ENCODE data around the gene GLA.

DNA sequence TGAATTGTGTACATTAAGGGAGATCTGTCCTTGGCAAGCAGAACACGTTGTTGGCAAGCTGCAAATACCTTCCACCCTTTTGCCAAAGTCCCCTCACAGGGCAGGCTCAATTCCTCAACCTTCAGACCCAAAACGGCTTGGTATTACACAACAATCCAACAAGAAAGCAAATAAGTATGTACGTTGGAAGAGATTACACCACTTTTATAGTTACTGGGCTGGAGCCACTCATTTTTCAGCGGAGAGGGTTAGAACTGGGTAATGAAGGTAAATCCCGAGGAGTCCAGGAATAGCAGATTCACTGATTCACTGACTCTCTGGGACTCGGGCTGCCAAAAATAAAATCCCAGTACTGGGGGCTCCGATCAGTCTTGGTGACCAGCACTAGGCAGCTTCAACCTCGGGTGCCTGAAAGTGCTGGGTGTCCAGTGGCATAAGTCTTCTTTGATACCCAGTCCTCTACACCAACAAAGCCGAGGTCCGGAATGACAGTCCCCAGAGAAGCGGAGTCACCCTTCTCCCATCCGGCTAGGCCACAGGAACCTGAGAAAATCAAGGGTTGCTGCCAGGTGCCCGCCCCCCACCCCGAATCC lies 59.8 kb downstream of the GLA start:
- TF ChIP-seq, protein P1, sequence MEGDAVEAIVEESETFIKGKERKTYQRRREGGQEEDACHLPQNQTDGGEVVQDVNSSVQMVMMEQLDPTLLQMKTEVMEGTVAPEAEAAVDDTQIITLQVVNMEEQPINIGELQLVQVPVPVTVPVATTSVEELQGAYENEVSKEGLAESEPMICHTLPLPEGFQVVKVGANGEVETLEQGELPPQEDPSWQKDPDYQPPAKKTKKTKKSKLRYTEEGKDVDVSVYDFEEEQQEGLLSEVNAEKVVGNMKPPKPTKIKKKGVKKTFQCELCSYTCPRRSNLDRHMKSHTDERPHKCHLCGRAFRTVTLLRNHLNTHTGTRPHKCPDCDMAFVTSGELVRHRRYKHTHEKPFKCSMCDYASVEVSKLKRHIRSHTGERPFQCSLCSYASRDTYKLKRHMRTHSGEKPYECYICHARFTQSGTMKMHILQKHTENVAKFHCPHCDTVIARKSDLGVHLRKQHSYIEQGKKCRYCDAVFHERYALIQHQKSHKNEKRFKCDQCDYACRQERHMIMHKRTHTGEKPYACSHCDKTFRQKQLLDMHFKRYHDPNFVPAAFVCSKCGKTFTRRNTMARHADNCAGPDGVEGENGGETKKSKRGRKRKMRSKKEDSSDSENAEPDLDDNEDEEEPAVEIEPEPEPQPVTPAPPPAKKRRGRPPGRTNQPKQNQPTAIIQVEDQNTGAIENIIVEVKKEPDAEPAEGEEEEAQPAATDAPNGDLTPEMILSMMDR (IDR thresholded peaks at IDR 0.05): no peak
- TF ChIP-seq EZH2 (IDR thresholded peaks at IDR 0.05; ENCODE audit: borderline replicate concordance, insufficient read depth, low read depth, low read length, poor library complexity, severe bottlenecking): no peak
